Parathyroid adenoma (tissue), 2 donors: Measurements from ENCODE around the gene EP400.

Experiments used
- H2AFZ ChIP-seq: fragments of 300-600 bp; sonication (generic); one replicate; pipeline ENCODE4 v1.7.0; 2017; ENCODE audit warnings: antibody characterized with exemption, mild to moderate bottlenecking
- H3K27ac ChIP-seq: fragments of 300-600 bp; sonication (generic); one replicate; pipeline ENCODE4 v1.7.0; 2017
- H3K27me3 ChIP-seq: fragments of 300-600 bp; sonication (generic); one replicate; pipeline ENCODE4 v1.7.0; 2017; ENCODE audit warnings: low read length; ENCODE audit not compliant: control insufficient read depth, insufficient read depth
- H3K36me3 ChIP-seq: fragments of 300-600 bp; sonication (generic); one replicate; pipeline ENCODE4 v1.7.0; 2017; ENCODE audit warnings: low read length; ENCODE audit not compliant: control insufficient read depth, insufficient read depth
- H3K4me1 ChIP-seq: fragments of 300-600 bp; sonication (generic); one replicate; pipeline ENCODE4 v1.7.0; 2017; ENCODE audit warnings: control low read depth
- H3K4me2 ChIP-seq: fragments of 300-600 bp; sonication (generic); one replicate; pipeline ENCODE4 v1.7.0; 2017; ENCODE audit warnings: low read length
- H3K4me3 ChIP-seq: fragments of 300-600 bp; sonication (generic); one replicate; pipeline ENCODE4 v1.7.0; 2017; ENCODE audit warnings: low read depth, low read length
- H3K79me2 ChIP-seq: fragments of 300-600 bp; sonication (generic); one replicate; pipeline ENCODE4 v1.7.0; 2017; ENCODE audit warnings: control low read depth
- H3K9ac ChIP-seq: fragments of 300-600 bp; sonication (generic); one replicate; pipeline ENCODE4 v1.7.0; 2017; ENCODE audit warnings: mild to moderate bottlenecking
- H3K9me3 ChIP-seq: fragments of 300-600 bp; sonication (generic); one replicate; pipeline ENCODE4 v1.7.0; 2017; ENCODE audit warnings: low read length; ENCODE audit not compliant: control insufficient read depth
- CTCF ChIP-seq: fragments of 300-600 bp; sonication (generic); IDR thresholded peaks from one replicate; pipeline ENCODE4 v1.7.0; 2017; ENCODE audit warnings: antibody characterized with exemption, mild to moderate bottlenecking
- donor health status: primary hyperparathyroidism.

EP400 gene

GRCh38 chr12:131990066-131990979 lies 40.6 kb downstream of the EP400 start:
- H3K36me3 ChIP-seq: no peaks in the 10 kb centered on the region
- no peaks in the 10 kb centered on the region for H3K27me3 ChIP-seq
- H3K27ac ChIP-seq: no peak overlapping the region
- peaks cover 6% of the 10 kb centered on the region for H3K79me2 ChIP-seq
- no peak overlapping the region for H3K4me2 ChIP-seq
- no peak overlapping the region for H3K4me3 ChIP-seq
- H3K4me1 ChIP-seq: no peaks in the 10 kb centered on the region
- no peak overlapping the region for H2AFZ ChIP-seq
- H3K9me3 ChIP-seq: no peaks in the 10 kb centered on the region
- no peak for TF ChIP-seq CTCF
- no peak overlapping the region for H3K9ac ChIP-seq

- no peak for TF ChIP-seq CTCF
- Histone ChIP-seq H3K9ac (no peak overlapping the region), H3K4me3 (no peak overlapping the region), H3K27ac (no peak overlapping the region), H3K4me2 (no peak overlapping the region), H3K9me3 (no peaks in the 10 kb centered on the region), H3K79me2 (peaks cover 6% of the 10 kb centered on the region), H2AFZ (no peak overlapping the region), H3K4me1 (no peaks in the 10 kb centered on the region), H3K27me3 (no peaks in the 10 kb centered on the region), H3K36me3 (no peaks in the 10 kb centered on the region)
These were observed 41.2 kb downstream of the EP400 start for GRCh38 chr12:131990980-131991305.

- Histone ChIP-seq H3K4me2 (no peak overlapping the region), H3K36me3 (no peaks in the 10 kb centered on the region), H3K4me3 (no peak overlapping the region), H2AFZ (no peak overlapping the region), H3K9ac (no peak overlapping the region), H3K27me3 (no peaks in the 10 kb centered on the region), H3K79me2 (peaks cover 6% of the 10 kb centered on the region), H3K4me1 (no peaks in the 10 kb centered on the region), H3K9me3 (no peaks in the 10 kb centered on the region), H3K27ac (no peak overlapping the region)
- no peak for TF ChIP-seq CTCF
These were observed 42.2 kb downstream of the EP400 start for GRCh38 chr12:131991816-131992430.

DNA sequence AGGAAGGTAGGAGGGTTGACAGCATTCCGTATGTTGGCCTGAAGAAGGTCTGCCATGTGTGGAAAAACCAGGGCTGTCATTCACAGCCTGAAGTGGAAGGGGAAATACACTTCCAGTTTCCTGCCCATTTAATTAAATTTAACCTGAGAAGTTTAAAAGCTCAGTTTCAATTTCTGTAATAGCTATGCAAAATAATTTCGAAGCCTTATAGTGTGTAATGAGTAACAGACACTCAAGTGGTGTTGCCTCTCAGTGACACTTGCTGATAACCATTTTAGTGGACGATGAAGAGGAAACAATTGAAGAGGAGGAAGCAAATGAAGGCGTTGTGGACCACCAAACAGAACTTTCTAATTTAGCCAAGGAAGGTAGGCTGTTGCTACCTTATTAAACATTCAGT lies 44.8 kb downstream of the EP400 start:
- H3K79me2 ChIP-seq: peaks cover 2% of the 10 kb centered on the region
- no peaks in the 10 kb centered on the region for H3K27me3 ChIP-seq
- H3K9me3 ChIP-seq: no peaks in the 10 kb centered on the region
- H2AFZ ChIP-seq: no peak overlapping the region
- H3K4me2 ChIP-seq: no peak overlapping the region
- H3K36me3 ChIP-seq: no peaks in the 10 kb centered on the region
- H3K4me1 ChIP-seq: no peaks in the 10 kb centered on the region
- H3K27ac ChIP-seq: no peak overlapping the region
- no peak for TF ChIP-seq CTCF
- no peak overlapping the region for H3K4me3 ChIP-seq
- no peak overlapping the region for H3K9ac ChIP-seq
